Suprapubic skin (tissue), 3 donors: ENCODE data around the gene NSG2.

Experiments
- CTCF ChIP-seq, 2 donors: fragments of 200-600 bp in 1 of 2; fragments of 450-650 bp in 1 of 2; sonication (generic) in 1 of 2; IDR thresholded peaks; one replicate each; pipeline ENCODE4 v1.5.1; 2016 to 2019; ENCODE audit warnings: antibody characterized with exemption in 2 of 2, mild to moderate bottlenecking in 1 of 2, moderate library complexity in 1 of 2
- EP300 ChIP-seq: sonication (generic); formaldehyde crosslinking; IDR thresholded peaks from one replicate; pipeline ENCODE4 v1.6.1; 2017; ENCODE audit warnings: antibody characterized with exemption
- POLR2A ChIP-seq, 2 donors: fragments of 450-650 bp; IDR thresholded peaks; one replicate each; pipeline ENCODE4 v1.6.1; 2017; ENCODE audit warnings: antibody characterized with exemption in 2 of 2, mild to moderate bottlenecking in 2 of 2, moderate library complexity in 2 of 2

- TF ChIP-seq CTCF (IDR thresholded peaks at IDR 0.05) (no peak), POLR2A (IDR thresholded peaks at IDR 0.05) (no peak), EP300 (no peak)
Observed at GRCh38 chr5:174155281-174155680, 109.8 kb downstream of the NSG2 start.
